GM23338 (cell line): ENCODE measurements around the gene AKAP8L. TPM values are rescaled to one million over a fixed set of nuclear protein-coding genes. Genes with fewer than 3 reads are reported as not detected.

Source experiments
- ATAC-seq: fragments of 200-7000 bp; cut with Tn5 transposase; 3 replicates; pipeline ENCODE4 v1.9.1; 2020
- DNase-seq: peaks from one replicate; pipeline ENCODE4 v3.0.0-alpha.2; 2015; ENCODE audit warnings: low spot score
- H2AFZ ChIP-seq: fragments of 200-600 bp; sonication (generic); 2 replicates; pipeline ENCODE4 v1.8.0; 2016; ENCODE audit warnings: antibody characterized with exemption, mild to moderate bottlenecking, moderate library complexity
- H3F3A ChIP-seq: fragments of 200-600 bp; sonication (generic); replicated peaks from 2 replicates; pipeline ENCODE4 v1.8.0; 2017; ENCODE audit warnings: antibody characterized with exemption, mixed run types, low read depth
- H3K27ac ChIP-seq: fragments of 200-600 bp; sonication (generic); 2 replicates; pipeline ENCODE4 v1.6.1; 2016; ENCODE audit warnings: low read depth
- H3K27me3 ChIP-seq: fragments of 200-600 bp; sonication (generic); 2 replicates; pipeline ENCODE4 v1.8.0; 2016; ENCODE audit warnings: mild to moderate bottlenecking, mixed run types, moderate library complexity; ENCODE audit not compliant: insufficient read depth
- H3K36me3 ChIP-seq: fragments of 200-600 bp; sonication (generic); 2 replicates; pipeline ENCODE4 v1.8.0; 2016; ENCODE audit warnings: mild to moderate bottlenecking; ENCODE audit not compliant: insufficient read depth
- H3K4me1 ChIP-seq: fragments of 200-600 bp; sonication (generic); 2 replicates; pipeline ENCODE4 v1.8.0; 2016; ENCODE audit warnings: mild to moderate bottlenecking, moderate library complexity; ENCODE audit not compliant: insufficient read depth
- H3K4me2 ChIP-seq: fragments of 200-600 bp; sonication (generic); 2 replicates; pipeline ENCODE4 v1.7.1; 2017; ENCODE audit warnings: mixed run types
- H3K4me3 ChIP-seq: fragments of 200-600 bp; sonication (generic); 2 replicates; pipeline ENCODE4 v1.6.1; 2016; ENCODE audit warnings: mixed run types
- H3K79me2 ChIP-seq: fragments of 200-600 bp; sonication (generic); replicated peaks from 2 replicates; pipeline ENCODE4 v1.8.0; 2017; ENCODE audit warnings: mild to moderate bottlenecking; ENCODE audit not compliant: insufficient read depth
- H3K9me2 ChIP-seq: fragments of 200-600 bp; sonication (generic); 2 replicates; pipeline ENCODE4 v1.8.0; 2017; ENCODE audit not compliant: insufficient read depth
- H4K20me1 ChIP-seq: fragments of 200-600 bp; sonication (generic); replicated peaks from 2 replicates; pipeline ENCODE4 v1.8.0; 2017; ENCODE audit warnings: mild to moderate bottlenecking; ENCODE audit not compliant: insufficient read depth
- H3K27ac Mint-ChIP-seq: 2 replicates; pipeline ENCODE4 v1.8.0; 2020; ENCODE audit warnings: inconsistent platforms, mild to moderate bottlenecking, moderate library complexity, mixed read lengths
- H3K27me3 Mint-ChIP-seq: 3 replicates; pipeline ENCODE4 v1.8.0; 2022; ENCODE audit warnings: low read depth, mild to moderate bottlenecking, moderate library complexity, mixed read lengths, inconsistent platforms; ENCODE audit not compliant: insufficient read depth, poor library complexity
- H3K36me3 Mint-ChIP-seq: 3 replicates; pipeline ENCODE4 v1.8.0; 2021; ENCODE audit warnings: low read depth, mild to moderate bottlenecking, inconsistent platforms, moderate library complexity, mixed read lengths
- H3K4me1 Mint-ChIP-seq: 3 replicates; pipeline ENCODE4 v1.8.0; 2020; ENCODE audit warnings: mild to moderate bottlenecking, inconsistent platforms, mixed read lengths
- H3K4me3 Mint-ChIP-seq: 3 replicates; pipeline ENCODE4 v1.8.0; 2021; ENCODE audit warnings: moderate library complexity, mild to moderate bottlenecking, inconsistent platforms, mixed read lengths
- H3K9me3 Mint-ChIP-seq: 3 replicates; pipeline ENCODE4 v1.8.0; 2020; ENCODE audit warnings: moderate library complexity, mild to moderate bottlenecking, inconsistent platforms, mixed read lengths
- CREB1 ChIP-seq: fragments of 250-450 bp; sonication (Bioruptor Pico); IDR thresholded peaks from 2 replicates; pipeline ENCODE4 v1.5.0; 2020; ENCODE audit warnings: low read depth, mild to moderate bottlenecking, moderate library complexity
- CTCF ChIP-seq, 2 experiments: fragments of 200-600 bp in 1 of 2; sonication (generic) in 1 of 2; conservative IDR thresholded peaks; 2 replicates each; pipeline versions ENCODE4 v1.5.1 to v1.6.1; 2016 to 2017; ENCODE audit warnings: antibody characterized with exemption in 2 of 2, low read depth in 2 of 2, mild to moderate bottlenecking in 2 of 2, moderate library complexity in 1 of 2
- EZH2 ChIP-seq: fragments of 200-600 bp; sonication (generic); IDR thresholded peaks from one replicate; pipeline ENCODE4 v1.8.0; 2017; ENCODE audit warnings: antibody characterized with exemption, mild to moderate bottlenecking, low read depth; ENCODE audit not compliant: unreplicated experiment
- JUNB ChIP-seq: IDR thresholded peaks from one replicate; pipeline ENCODE4 v1.6.1; 2016; ENCODE audit warnings: antibody characterized with exemption; ENCODE audit not compliant: unreplicated experiment
- NANOG ChIP-seq: IDR thresholded peaks from 2 replicates; pipeline ENCODE4 v1.6.1; 2016; ENCODE audit warnings: antibody characterized with exemption, borderline replicate concordance
- POLR2AphosphoS5 ChIP-seq: IDR thresholded peaks from 2 replicates; pipeline ENCODE4 v1.6.1; 2016; ENCODE audit warnings: antibody characterized with exemption, low read depth
- ZNF331 ChIP-seq: fragments of 250-450 bp; sonication (Bioruptor Pico); IDR thresholded peaks from 2 replicates; pipeline ENCODE4 v1.5.0; 2020; ENCODE audit warnings: low read depth, mild to moderate bottlenecking, moderate library complexity
- ZNF462 ChIP-seq: fragments of 250-450 bp; sonication (Bioruptor Pico); IDR thresholded peaks from 2 replicates; pipeline ENCODE4 v1.5.0; 2020; ENCODE audit warnings: mild to moderate bottlenecking, moderate library complexity
- polyA plus RNA-seq: library from polyadenylated mRNA; unstranded; fragments of >200 nt; fragmentation: Nextera tagmentation; extraction: Ambion mirVana; gene quantifications from 2 replicates; pipeline ENCODE4 v1.2.1, GENCODE V29; 2016
- total RNA-seq: library from RNA; depleted of rRNA; stranded (reverse); fragments of >200 nt; shearing (Covaris generic); gene quantifications from 2 replicates; pipeline ENCODE4 v1.2.3, GENCODE V29; 2014

AKAP8L gene
- total and polyA plus RNA-seq, 2 experiments from 2014 or later = 78.8 to 165 TPM

GRCh38 chr19:15452111-15453047 is 33.6 kb upstream of the AKAP8L start:
- Mint-ChIP-seq H3K9me3 (no peaks in the 10 kb centered on the region; the same call in 1 of the 3 replicates), H3K36me3 (no peaks in the 10 kb centered on the region; the same call in 2 of the 3 replicates), H3K4me3 (peak overlapping the region; percentile 69), H3K27ac (no peak overlapping the region), H3K27me3 (peaks cover 43% of the 10 kb centered on the region), H3K4me1 (peaks cover 19% of the 10 kb centered on the region)
- H3K4me2 ChIP-seq = peak overlapping the region; percentile 91
- peaks cover 8% of the 10 kb centered on the region; the same call in 1 of the 2 replicates for H3K9me2 ChIP-seq
- peak overlapping the region; percentile 66 for H3K4me3 ChIP-seq
- 0 out of 2 replicates have a peak, but pooled peaks cover 17% of the 10 kb centered on the region for H3F3A ChIP-seq
- H3K79me2 ChIP-seq = no peaks in the 10 kb centered on the region
- H3K4me1 ChIP-seq = peaks cover 21% of the 10 kb centered on the region
- TF ChIP-seq JUNB = no peak
- peak; percentile 49; the same call in 1 of the 2 replicates for TF ChIP-seq POLR2AphosphoS5
- no peak for TF ChIP-seq CTCF (conservative IDR thresholded peaks at IDR 0.05; ENCODE audit: low read depth in 2 of 2)
- TF ChIP-seq EZH2 = no peak
- TF ChIP-seq CREB1 (CRISPR knock-in tag) = peak; percentile 73
- ATAC-seq (peak; percentile 59), DNase-seq (peak; percentile 99)
- H3K27ac ChIP-seq = no peak overlapping the region
- peak overlapping the region; percentile 96 for H2AFZ ChIP-seq
- peaks cover 44% of the 10 kb centered on the region for H3K27me3 ChIP-seq
- no peaks in the 10 kb centered on the region for H3K36me3 ChIP-seq
- H4K20me1 ChIP-seq = no peaks in the 10 kb centered on the region

GRCh38 chr19:15450528-15450890 is 31.7 kb upstream of the AKAP8L start:
- Histone ChIP-seq H3K4me3 (peak overlapping the region; percentile 59; the same call in 1 of the 2 replicates), H3K4me1 (peaks cover 13% of the 10 kb centered on the region), H4K20me1 (no peaks in the 10 kb centered on the region), H3K9me2 (peaks cover 8% of the 10 kb centered on the region; the same call in 1 of the 2 replicates), H3K27ac (no peak overlapping the region), H3K27me3 (peaks cover 28% of the 10 kb centered on the region), H3K79me2 (no peaks in the 10 kb centered on the region), H2AFZ (peak overlapping the region; percentile 84; the same call in 1 of the 2 replicates), H3F3A (0 out of 2 replicates have a peak, but pooled peaks cover 13% of the 10 kb centered on the region), H3K4me2 (peak overlapping the region; percentile 74; the same call in 1 of the 2 replicates), H3K36me3 (no peaks in the 10 kb centered on the region)
- H3K9me3 Mint-ChIP-seq = no peaks in the 10 kb centered on the region; the same call in 1 of the 3 replicates
- H3K4me1 Mint-ChIP-seq = peaks cover 12% of the 10 kb centered on the region
- ATAC-seq (no peak), DNase-seq (no peak)
- H3K36me3 Mint-ChIP-seq = no peaks in the 10 kb centered on the region; the same call in 2 of the 3 replicates
- H3K27me3 Mint-ChIP-seq = peaks cover 31% of the 10 kb centered on the region
- peak overlapping the region; percentile 64 for H3K4me3 Mint-ChIP-seq
- H3K27ac Mint-ChIP-seq = no peak overlapping the region
- no peak for TF ChIP-seq CREB1 (CRISPR knock-in tag)
- TF ChIP-seq ZNF462 = no peak
- no peak for TF ChIP-seq JUNB
- no peak for TF ChIP-seq CTCF (conservative IDR thresholded peaks at IDR 0.05; ENCODE audit: low read depth in 2 of 2)
- TF ChIP-seq NANOG = no peak
- no peak for TF ChIP-seq POLR2AphosphoS5
- TF ChIP-seq ZNF331 (CRISPR knock-in tag) = no peak
